OCI-M2 (cell line): ENCODE data around the gene SLC8A1.

Source experiments
- DNase-seq: peaks from one replicate; lab custom pipeline; 2025; ENCODE audit not compliant: unreplicated experiment; lab: John Stamatoyannopoulos, UW

SLC8A1 gene

GRCh38 chr2:40421631-40422297, 30.1 kb downstream of the SLC8A1 start:
- DNase-seq: no peak

GRCh38 chr2:40420478-40420877, 31.4 kb downstream of the SLC8A1 start:
- DNase-seq: no peak

GRCh38 chr2:40419364-40419762, 32.5 kb downstream of the SLC8A1 start:
- DNase-seq: no peak

- DNase-seq: no peak
Observed at GRCh38 chr2:40418614-40419363, 33.1 kb downstream of the SLC8A1 start.

- no peak for DNase-seq
Observed at GRCh38 chr2:40416486-40416885, 35.4 kb downstream of the SLC8A1 start.

- no peak for DNase-seq
Observed at GRCh38 chr2:40415391-40415790, 36.5 kb downstream of the SLC8A1 start.

GRCh38 chr2:40412456-40412855, 39.4 kb downstream of the SLC8A1 start:
- no peak for DNase-seq

- DNase-seq: no peak
Observed at GRCh38 chr2:40410695-40411094, 41.2 kb downstream of the SLC8A1 start.

- no peak for DNase-seq
Observed at GRCh38 chr2:40409734-40410133, 42.2 kb downstream of the SLC8A1 start.

- no peak for DNase-seq
Observed at GRCh38 chr2:40406485-40407289, 45.2 kb downstream of the SLC8A1 start.

- DNase-seq: no peak
Observed at GRCh38 chr2:40405465-40405864, 46.4 kb downstream of the SLC8A1 start.

- DNase-seq: no peak
Observed at GRCh38 chr2:40404517-40404916, 47.4 kb downstream of the SLC8A1 start.

GRCh38 chr2:40403233-40403836, 48.6 kb downstream of the SLC8A1 start:
- DNase-seq: no peak

GRCh38 chr2:40401896-40402295, 50.0 kb downstream of the SLC8A1 start:
- DNase-seq: no peak

GRCh38 chr2:40400336-40400953, 51.4 kb downstream of the SLC8A1 start:
- no peak for DNase-seq

GRCh38 chr2:40397765-40398164, 54.1 kb downstream of the SLC8A1 start:
- no peak for DNase-seq

- no peak for DNase-seq
Observed at GRCh38 chr2:40396124-40396523, 55.8 kb downstream of the SLC8A1 start.

- DNase-seq: no peak
Observed at GRCh38 chr2:40395169-40396073, 56.5 kb downstream of the SLC8A1 start.

- no peak for DNase-seq
Observed at GRCh38 chr2:40394597-40394996, 57.3 kb downstream of the SLC8A1 start.

- no peak for DNase-seq
Observed at GRCh38 chr2:40394031-40394430, 57.9 kb downstream of the SLC8A1 start.
